HG02588 (cell line): ENCODE data around the gene BDH1.

Experiments
- ATAC-seq: cut with Tn5 transposase; IDR thresholded peaks from one replicate; pipeline ENCODE4 v1.9.1; 2021; ENCODE audit warnings: mild to moderate bottlenecking, moderate library complexity; ENCODE audit not compliant: unreplicated experiment

BDH1 gene

DNA sequence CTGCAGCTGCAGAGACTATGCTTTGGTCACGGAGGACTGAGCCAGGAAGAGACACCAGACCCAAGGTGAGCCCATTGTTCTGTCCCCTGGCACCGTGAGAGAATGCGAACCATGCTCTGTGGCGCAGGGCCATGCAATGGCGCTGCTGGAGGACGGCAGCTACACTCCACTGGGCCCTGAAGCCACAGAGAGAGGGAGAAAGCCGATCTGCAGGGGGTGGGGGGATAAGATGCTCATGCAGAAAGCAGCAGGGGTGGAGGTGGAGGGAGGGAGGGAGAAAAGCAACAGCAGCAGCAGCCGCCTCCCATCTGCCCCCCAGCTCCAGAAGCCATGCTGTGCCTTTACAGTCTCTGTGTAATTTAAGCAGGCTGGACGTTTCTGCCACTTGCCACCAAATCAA lies 5.3 kb downstream of the BDH1 start:
- no peak for ATAC-seq

DNA sequence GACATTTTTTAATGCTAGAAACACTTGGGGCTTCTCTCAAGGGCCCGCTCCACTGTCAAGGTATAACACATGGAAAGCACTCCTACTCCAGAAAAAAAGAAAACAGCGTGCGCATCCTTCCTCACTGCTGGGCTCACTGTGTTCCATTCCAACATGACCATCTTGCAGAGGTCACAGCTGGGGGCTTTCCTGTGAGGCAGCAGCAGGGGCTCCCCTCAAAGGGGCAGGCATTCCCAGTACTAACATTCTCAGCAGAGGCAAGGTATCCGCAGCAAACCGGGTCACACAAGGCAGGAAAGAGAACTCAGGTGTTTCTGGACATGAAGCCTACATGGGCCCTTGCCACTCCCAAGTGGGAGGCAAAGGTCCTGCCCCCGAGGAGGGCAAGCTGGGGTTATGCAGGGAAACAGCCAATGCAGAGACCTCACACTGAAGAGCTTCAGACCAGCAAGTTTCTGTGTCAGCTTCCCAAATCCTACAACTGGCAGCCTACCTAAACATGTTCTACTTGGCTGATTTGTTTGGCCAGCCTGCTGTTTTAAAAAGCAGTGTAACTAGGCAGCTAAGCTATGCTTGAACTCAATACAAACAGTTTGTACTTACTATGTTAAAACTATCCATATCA lies 6.4 kb downstream of the BDH1 start:
- no peak for ATAC-seq

DNA sequence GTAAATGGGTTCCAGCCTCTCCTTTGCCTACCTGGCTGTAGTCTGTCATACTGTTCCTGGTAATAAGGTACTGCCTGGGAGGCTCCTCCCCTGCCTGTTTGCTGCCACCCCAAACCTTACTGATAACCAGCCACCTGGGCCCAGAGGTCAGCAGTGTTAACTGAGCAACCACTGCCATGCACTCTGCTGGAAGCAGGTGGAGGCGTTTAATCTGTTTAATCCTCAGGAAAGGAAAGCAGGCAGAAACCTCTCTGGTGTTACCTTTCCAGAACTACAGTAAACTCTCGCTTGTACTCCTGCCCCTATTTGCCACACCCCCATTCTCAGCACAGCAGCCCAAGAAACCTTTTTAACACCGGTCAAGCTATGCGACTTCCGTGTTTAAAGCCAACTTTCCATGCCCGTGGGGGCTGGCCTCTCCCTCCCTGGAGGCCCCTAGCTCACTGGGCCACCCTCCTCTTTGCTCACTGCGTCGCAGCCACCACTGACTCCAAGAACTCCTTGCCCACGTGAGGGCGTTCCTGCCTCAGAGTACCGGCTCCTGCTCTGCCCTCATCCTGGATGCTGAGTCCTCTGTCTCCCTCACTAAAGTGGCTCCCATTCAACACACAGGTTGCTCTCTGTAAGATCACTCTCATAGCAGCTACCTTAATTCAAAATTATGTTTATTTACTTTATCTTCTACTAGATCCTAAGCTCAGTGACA lies 8.3 kb downstream of the BDH1 start:
- no peak for ATAC-seq

DNA sequence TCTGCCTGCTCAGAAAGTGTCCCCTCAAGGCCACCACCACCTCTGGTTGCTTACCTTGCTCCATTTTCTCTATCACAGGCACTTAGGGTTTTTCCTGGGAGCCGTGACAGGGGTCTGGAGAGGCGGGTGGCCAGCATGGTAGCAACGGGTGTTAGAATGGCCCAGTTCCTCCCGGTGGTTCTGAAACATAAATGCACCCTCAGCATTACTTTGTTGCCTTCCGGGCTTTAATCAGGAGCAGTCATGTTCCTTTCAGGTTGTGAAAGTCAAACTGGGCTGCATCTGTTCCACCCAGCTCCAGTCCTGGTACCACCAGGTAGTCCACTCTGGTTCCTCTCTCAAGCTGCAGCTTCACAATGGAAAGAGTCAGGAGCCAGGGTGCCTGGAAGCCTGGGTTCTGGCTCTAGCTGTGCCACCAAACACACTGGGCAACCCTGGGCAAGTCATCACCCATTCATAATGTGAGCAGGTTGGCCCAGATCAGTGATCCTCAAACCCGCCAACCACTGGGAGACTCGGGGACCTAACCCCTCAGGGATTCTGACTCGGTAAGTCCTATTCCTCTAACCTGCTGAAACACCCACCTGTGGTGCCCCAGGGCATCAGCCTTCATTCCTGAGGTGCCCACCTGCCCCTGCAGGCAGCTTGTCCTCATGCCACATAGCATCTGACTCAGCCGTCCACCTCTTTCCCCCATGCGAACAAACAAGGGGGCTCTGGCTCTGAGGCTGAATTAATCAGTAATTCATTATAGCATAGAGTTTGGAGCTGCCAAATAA lies 9.3 kb downstream of the BDH1 start:
- no peak for ATAC-seq

DNA sequence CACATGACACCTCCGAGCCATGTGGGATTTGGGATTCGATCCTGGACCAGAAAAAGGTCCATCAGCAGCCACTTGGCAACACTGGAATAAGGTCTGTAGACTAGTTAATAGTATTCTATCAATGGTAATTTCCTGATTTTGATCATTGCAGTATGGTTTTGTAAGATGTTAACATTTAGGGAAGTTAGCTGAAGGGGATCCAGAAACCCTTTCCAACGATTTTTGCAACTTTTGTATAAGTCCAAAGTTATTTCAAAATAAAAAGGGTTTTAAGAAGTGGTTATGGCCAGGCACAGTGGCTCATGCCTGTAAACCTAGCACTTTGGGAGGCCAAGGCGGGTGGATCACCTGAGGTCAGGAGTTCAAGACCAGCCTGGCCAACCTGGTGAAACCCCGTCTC lies 10.2 kb downstream of the BDH1 start:
- ATAC-seq: no peak

DNA sequence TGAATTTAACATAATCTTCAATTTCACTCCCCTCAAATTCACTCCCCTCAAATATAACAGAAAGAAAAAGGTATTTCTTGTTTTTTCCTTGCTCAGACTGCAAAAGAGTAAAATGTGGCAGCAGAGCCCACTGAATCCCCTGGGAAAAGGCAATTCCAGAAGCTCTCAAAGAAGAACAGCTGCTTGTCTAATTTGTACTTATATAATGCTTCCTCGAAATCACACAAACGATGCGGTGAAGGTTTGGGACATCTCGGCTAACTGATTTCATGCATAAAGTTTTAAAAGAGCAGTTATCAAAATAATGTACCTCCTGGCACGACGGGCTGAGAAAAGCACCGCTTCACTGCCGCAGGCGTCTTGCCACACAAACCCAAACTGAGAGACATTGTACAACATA lies 10.7 kb downstream of the BDH1 start:
- no peak for ATAC-seq

DNA sequence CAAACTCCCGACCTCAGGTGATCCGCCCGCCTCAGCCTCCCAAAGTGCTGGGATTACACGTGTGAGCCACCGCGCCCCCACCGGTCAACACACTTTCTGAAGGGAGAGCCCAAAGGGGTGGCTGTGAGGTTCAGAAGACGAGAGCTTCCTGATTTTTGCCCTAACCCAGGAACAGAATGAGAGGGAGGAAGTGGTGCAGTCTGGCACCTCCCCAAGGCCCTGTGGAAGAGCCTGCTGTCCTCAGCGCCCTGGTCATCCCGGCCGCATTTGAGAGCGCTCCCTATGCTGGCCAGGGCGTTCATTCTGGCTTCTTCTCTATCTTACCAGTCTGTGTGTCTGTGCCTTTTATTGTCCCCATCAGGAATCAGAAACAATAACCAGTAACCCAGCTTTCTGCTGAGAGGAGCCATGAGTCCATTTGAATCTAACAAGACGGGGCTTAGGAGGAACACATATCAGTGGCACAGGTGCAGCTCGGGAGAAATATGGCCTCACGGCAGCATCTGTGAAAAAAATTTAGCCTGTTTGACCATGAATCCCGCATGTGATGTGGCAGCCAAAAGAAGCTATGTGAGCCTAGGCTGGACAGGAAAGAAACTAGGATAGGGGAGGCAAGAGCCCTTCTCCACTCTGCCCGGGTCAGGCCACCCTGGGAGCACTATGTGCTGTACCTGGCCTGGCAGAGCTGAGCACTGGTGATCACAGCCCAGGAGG lies 12.9 kb downstream of the BDH1 start:
- no peak for ATAC-seq

DNA sequence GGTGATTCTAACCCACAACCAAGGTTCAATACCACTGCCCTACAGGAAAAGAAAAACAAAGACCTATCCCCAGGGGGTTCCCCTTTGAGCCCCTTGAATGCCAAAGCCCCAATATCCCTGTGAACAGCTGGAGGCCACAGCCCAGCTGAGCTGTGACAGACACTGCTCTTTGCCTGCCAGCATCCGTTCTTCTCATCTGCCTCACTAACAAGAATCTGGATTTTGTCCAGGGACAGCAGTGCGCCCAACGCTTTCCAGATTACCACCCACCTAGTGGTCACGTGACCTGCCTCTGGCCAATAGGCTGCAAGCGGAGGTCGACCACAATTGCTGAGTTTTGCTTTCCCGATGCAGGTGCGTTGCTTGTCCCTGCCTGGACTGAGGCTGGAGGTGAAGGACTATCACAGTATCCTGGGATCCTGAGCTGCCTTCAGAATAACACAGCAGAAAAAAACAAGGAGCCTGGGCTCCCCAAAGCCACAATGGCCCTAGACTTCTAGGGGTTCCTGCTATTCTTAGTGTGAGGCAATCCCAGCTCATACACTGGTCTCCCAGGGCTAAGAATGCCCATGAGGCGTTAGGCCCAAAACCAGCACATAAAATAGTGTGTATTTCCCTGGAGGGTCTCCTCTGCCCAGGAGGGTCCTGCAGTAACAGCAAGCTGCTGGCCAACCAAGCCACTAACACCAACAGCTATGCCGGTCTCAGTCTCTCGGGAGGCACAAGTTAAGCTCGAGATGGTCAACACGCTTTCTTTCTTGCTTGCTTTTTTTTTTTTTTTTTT lies 13.8 kb downstream of the BDH1 start:
- no peak for ATAC-seq

DNA sequence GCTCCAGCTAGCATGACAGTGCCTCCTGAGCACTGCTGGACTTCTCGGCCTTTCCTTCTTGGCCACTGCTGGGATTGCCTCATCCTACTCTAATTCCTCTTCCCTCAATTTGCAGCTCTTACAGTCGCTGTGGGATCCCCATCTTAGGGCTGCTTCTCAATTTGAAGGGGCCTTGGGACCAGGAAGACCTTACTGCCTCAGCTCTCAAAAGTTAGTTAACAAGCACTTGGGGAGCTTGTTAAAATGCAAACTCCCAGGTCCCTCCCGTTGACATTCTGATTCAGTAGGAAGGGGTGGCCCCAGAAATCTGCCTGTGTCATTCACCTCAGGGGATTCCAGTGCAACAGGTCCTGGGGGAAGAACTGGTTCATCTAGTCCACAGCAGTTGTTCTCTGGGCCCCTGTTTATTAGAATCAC lies 14.8 kb downstream of the BDH1 start:
- no peak for ATAC-seq

DNA sequence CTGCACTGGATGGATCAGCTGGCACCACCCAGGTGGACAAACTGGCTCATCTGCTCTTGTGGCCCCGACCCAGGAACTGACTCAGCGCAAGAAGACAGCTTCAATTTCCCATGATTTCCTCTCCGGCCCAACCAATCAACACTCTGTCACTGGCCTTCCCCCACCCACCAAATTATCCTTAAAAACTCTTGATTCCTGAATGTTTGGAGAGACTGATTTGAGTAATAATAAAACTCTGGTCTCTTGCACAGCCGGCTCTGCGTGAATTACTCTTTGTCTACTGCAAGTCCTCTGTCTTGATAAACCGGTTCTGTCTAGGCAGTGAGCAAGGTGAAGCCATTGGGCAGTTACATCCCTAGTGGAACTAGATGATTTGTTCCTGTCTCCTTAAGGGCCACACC lies 16.1 kb downstream of the BDH1 start:
- ATAC-seq: no peak

DNA sequence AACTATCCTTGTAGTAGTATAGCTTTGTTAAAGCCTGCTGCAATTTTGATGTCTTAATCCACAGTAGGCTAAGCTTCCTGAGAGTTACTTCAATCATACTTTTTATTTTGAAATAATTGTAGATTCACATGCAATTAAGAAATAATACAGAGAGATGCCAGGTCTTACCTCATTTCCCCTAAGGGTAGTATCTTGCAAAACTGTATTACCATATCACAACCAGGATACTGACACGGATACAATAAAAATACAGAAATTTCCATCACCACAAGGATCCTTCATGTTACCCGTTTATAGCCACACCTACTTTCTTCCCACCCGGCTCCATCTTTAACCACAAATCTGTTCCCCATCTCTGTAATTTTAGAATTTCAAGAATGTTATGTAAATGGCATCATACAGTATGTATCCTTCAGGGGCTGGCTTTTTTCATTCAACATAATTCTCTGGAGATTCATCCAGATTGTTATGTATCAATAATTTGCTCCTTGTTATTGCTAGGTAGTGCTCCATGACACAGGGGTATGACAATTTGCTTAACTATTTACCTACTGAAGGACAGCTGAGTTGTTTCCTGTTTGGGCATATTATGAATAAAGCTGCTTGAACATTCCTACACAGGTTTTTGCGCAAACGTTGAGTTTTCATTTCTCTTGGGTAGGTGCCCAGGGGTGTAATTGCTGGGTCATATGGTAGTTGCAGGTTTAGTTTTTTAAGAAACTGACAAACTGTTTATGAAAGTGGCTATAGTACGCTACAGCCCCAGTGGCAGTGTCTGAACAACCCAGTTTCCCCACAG lies 21.6 kb downstream of the BDH1 start:
- ATAC-seq: no peak

DNA sequence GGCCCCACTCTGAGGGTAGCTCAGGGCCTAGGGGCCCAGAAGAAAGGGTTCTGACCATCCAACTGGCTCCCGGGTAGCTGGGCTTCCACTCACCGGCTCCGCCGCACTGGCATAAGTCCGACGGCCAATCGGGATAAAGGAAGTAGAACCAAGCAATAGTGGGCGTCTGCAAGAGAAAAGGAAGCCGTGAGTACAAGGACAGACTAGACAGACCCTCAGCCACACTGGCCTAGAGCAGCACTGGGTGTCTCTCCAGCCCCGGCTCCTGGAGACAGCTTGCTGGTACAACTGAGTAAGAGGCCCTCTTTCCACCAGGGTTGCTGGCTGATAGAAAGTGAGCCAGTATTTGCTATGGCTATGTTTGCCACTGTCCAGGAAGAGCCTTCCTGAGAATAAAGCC lies 22.4 kb downstream of the BDH1 start:
- ATAC-seq: no peak

DNA sequence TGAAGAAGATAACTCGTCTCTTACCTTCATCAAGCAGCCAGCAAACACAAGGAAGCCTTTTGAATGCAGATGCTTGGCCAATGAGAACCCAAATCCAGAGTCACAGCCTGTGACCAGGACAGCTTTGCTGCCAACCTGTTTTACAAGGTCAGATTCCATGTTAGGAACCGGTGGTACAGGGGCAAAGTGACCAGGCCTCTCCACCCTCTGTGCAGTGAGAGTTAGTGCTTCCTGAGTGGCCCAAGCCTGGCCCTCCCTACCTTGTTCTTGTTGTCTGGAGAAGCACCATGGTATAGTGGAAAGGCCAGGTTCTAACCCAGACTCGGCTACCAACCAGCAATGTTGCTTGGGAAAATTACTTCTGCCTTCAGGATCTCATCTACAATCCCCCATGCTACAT lies 23.4 kb downstream of the BDH1 start:
- no peak for ATAC-seq

DNA sequence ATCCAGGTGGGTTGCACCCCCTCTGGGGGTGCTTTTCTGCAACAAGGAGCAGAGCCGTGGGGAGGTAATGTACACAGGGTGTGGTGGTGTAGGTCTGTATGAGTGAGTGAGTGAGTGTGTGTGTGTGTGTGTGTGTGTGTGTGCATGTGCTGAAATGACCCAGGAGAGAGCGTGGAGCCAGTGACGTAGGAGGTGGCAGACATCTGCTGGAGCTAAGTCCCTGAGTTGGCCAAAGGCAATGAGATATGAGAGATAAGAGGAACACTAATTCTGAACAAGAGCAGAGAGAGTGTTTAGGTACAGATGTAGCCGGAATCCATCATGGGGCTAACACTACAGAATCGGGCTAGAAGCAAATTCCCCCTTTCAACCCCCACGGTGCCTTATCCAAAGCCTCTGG lies 27.6 kb downstream of the BDH1 start:
- ATAC-seq: no peak

DNA sequence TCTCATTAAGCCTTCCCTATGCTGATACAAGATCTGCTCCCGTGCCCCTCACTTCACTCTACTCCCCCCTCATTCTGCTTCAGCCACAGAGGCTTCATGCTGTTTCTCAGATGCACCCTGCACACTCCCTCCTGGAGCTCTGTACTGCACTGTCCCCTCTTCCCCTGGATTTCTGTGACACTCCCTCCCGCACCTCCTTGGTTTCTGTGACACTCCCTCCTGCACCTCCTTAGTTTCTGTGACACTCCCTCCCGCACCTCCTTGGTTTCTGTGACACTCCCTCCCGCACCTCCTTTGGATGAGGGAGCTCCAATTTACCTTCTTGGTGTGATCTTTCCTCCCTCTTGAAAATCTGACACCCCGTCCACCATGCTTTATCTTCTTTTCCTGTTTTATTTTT lies 28.2 kb downstream of the BDH1 start:
- no peak for ATAC-seq

DNA sequence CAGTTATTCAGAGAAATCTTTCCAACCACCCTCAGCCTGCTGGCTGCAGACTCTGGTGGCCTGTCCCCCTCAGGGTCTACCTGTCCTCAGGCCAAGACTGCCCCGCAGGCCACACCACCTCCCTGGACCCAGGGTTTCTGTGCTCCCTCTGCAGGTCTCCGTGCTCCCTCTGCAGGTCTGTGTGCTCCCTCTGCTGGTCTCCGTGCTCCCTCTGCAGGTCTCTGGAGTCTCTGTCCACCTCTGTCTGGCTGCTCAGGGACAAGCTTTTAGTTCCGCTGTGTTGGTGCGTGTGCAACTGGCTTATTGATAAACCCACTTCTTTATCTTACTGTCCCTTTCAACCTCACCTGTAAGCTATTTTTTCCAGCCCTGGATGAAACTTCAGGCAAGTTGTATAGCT lies 30.1 kb downstream of the BDH1 start:
- no peak for ATAC-seq

DNA sequence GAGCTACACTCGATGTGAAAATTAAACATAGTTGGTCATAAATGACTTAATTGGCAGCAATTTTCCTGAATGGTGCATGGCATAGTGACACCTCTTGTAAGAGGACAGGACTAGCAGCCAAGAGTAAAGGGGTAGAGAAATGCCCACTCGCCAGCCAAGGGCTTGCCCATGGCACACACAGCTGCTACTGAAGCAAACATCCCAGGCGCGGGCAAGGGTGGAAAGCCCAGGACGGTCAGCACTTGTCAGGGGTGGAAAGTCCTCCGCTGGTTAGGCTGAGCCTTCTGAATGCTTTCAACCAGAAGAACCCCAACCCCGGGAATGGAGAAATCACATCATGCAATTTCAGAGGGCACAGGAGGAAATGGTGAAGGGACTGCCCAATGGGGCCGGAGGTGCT lies 31.6 kb downstream of the BDH1 start:
- ATAC-seq: no peak

DNA sequence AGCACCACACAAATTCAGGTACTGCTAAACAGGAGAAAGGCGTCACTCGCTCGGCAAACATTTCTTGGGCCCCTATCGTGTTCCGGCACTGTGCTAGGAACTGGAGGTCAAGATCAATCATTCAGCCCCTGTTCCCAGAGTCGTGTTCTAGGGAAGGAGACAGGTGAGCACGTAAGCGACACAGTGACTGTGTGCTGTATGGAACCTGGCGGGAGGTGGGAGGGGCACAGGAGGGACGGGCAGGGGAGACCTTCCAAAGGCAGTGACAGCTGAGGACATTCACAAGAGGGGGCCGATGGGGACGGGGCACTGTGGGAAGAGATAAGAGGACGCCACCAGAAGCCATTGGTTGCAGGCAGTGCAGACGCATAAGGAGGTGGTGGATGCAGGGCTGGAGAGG lies 32.2 kb downstream of the BDH1 start:
- no peak for ATAC-seq

DNA sequence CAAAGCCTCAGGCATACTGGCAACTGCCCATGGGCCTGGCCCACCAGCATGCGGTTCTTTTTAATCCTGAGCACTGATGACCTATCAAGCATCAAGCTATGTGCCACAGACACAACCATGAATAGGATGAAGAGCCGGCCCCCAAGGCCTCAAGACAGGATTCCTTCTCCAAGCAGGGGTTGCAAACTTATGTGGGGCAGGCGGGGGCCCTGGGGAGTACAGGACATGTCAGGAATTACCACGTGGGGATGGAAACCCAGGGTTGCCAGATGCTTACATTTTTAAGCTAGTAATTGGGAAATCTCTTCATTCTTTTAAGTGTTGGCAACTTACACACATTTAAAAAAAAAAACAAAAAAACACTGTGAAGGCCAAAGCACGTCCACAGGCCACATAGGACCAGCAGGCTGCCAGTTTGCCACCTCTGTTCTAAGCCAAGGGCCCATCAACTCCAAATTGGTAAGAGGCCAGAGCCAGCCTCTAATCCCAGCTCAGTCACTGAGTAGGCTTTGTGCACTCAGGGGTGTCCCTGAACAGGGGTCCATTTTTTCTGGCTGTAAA lies 32.8 kb downstream of the BDH1 start:
- ATAC-seq: no peak
